MM.1S (cell line): ENCODE measurements around the gene PSMD11.

ENCODE experiments used
- DNase-seq: peaks from one replicate; pipeline ENCODE4 v3.0.0-alpha.2; 2015
- H2AFZ ChIP-seq: fragments of 300-600 bp; sonication (generic); 2 replicates; pipeline ENCODE4 v1.6.0; 2016; ENCODE audit warnings: antibody characterized with exemption, low read length
- H3F3A ChIP-seq: fragments of 300-600 bp; sonication (generic); 2 replicates; pipeline ENCODE4 v1.6.1; 2016; ENCODE audit warnings: mild to moderate bottlenecking, antibody characterized with exemption, low read length, moderate library complexity, mixed read lengths; ENCODE audit not compliant: insufficient read depth
- H3K27ac ChIP-seq: fragments of 300-600 bp; sonication (generic); 2 replicates; pipeline ENCODE4 v1.5.1; 2016; ENCODE audit warnings: mild to moderate bottlenecking, low read length
- H3K27me3 ChIP-seq: fragments of 300-600 bp; sonication (generic); replicated peaks from 2 replicates; pipeline ENCODE4 v1.6.0; 2016; ENCODE audit warnings: low read length; ENCODE audit not compliant: insufficient read depth
- H3K36me3 ChIP-seq: fragments of 300-600 bp; sonication (generic); replicated peaks from 2 replicates; pipeline ENCODE4 v1.6.1; 2016; ENCODE audit warnings: mild to moderate bottlenecking, low read length, mixed read lengths; ENCODE audit not compliant: insufficient read depth
- H3K4me1 ChIP-seq: fragments of 300-600 bp; sonication (generic); 2 replicates; pipeline ENCODE4 v1.6.1; 2016; ENCODE audit warnings: low read length, mixed read lengths
- H3K4me2 ChIP-seq: fragments of 300-600 bp; sonication (generic); 2 replicates; pipeline ENCODE4 v1.6.0; 2016; ENCODE audit warnings: low read depth, low read length
- H3K4me3 ChIP-seq: fragments of 300-600 bp; sonication (generic); 2 replicates; pipeline ENCODE4 v1.5.1; 2016; ENCODE audit warnings: low read length, mixed read lengths
- H3K79me2 ChIP-seq: fragments of 300-600 bp; sonication (generic); 2 replicates; pipeline ENCODE4 v1.6.1; 2016; ENCODE audit warnings: mixed run types, low read length, mixed read lengths
- H3K9ac ChIP-seq: fragments of 300-600 bp; sonication (generic); 2 replicates; pipeline ENCODE4 v1.6.1; 2016; ENCODE audit warnings: low read length, mixed read lengths
- H3K9me2 ChIP-seq: fragments of 300-600 bp; sonication (generic); replicated peaks from 2 replicates; pipeline ENCODE4 v1.6.1; 2016; ENCODE audit warnings: mild to moderate bottlenecking, low read length, mixed read lengths; ENCODE audit not compliant: insufficient read depth
- H3K9me3 ChIP-seq: fragments of 300-600 bp; sonication (generic); replicated peaks from 2 replicates; pipeline ENCODE4 v1.6.1; 2016; ENCODE audit warnings: mild to moderate bottlenecking, low read length, mixed read lengths; ENCODE audit not compliant: insufficient read depth
- H4K20me1 ChIP-seq: fragments of 300-600 bp; sonication (generic); 2 replicates; pipeline ENCODE4 v1.6.1; 2016; ENCODE audit warnings: mild to moderate bottlenecking, low read length, moderate library complexity, mixed read lengths; ENCODE audit not compliant: insufficient read depth
- EZH2 ChIP-seq: fragments of 300-600 bp; sonication (generic); optimal IDR thresholded peaks from 2 replicates; pipeline ENCODE3; 2017; ENCODE audit warnings: low read depth, mild to moderate bottlenecking, antibody characterized with exemption, low read length, mixed read lengths
- EZH2phosphoT487 ChIP-seq: fragments of 300-600 bp; sonication (generic); IDR thresholded peaks from 2 replicates; pipeline ENCODE4 v1.6.1; 2018; ENCODE audit warnings: antibody characterized with exemption, low read length
- TF ChIP-seq, protein P1 (sequence below): fragments of 300-600 bp; sonication (generic); IDR thresholded peaks from 2 replicates; pipeline ENCODE4 v1.5.1; 2016; ENCODE audit warnings: antibody characterized with exemption, low read length, mixed read lengths

The PSMD11 gene

DNA sequence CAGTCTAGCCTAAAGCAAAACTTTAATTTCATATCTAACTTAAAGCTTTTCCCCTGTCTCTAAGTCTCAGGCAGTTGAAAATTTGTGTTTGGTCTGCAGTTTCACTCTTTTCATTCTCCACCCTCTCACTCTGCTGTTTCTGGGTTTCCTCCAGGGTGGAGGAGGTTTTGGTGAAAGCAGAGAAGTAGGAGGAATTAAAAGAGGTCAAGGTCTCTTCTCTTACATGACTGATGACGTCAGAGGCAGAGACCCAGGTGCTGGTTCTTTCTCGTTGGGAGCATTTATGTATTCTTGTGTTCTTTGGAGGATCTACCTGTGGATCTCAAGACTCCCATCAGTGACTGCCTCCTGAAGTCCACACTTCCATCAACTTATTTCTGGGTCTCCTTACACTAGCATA is 2.4 kb upstream of the PSMD11 start:
- no peak for TF ChIP-seq EZH2phosphoT487
- no peak for TF ChIP-seq EZH2
- TF ChIP-seq, protein P1, sequence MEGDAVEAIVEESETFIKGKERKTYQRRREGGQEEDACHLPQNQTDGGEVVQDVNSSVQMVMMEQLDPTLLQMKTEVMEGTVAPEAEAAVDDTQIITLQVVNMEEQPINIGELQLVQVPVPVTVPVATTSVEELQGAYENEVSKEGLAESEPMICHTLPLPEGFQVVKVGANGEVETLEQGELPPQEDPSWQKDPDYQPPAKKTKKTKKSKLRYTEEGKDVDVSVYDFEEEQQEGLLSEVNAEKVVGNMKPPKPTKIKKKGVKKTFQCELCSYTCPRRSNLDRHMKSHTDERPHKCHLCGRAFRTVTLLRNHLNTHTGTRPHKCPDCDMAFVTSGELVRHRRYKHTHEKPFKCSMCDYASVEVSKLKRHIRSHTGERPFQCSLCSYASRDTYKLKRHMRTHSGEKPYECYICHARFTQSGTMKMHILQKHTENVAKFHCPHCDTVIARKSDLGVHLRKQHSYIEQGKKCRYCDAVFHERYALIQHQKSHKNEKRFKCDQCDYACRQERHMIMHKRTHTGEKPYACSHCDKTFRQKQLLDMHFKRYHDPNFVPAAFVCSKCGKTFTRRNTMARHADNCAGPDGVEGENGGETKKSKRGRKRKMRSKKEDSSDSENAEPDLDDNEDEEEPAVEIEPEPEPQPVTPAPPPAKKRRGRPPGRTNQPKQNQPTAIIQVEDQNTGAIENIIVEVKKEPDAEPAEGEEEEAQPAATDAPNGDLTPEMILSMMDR = no peak
- Histone ChIP-seq H3K9me3 (no peaks in the 10 kb centered on the region), H3F3A (peaks cover 14% of the 10 kb centered on the region), H3K4me2 (peak overlapping the region; percentile 33; the same call in 1 of the 2 replicates), H3K4me3 (no peak overlapping the region), H3K79me2 (peaks cover 27% of the 10 kb centered on the region), H3K4me1 (peaks cover 19% of the 10 kb centered on the region), H3K9ac (no peak overlapping the region), H3K27me3 (no peaks in the 10 kb centered on the region), H4K20me1 (peaks cover 6% of the 10 kb centered on the region; the same call in 1 of the 2 replicates), H3K36me3 (peaks cover 1% of the 10 kb centered on the region; the same call in 1 of the 2 replicates), H2AFZ (no peak overlapping the region), H3K27ac (no peak overlapping the region; the same call in 1 of the 2 replicates), H3K9me2 (no peaks in the 10 kb centered on the region)
- DNase-seq = peak; percentile 53

DNA sequence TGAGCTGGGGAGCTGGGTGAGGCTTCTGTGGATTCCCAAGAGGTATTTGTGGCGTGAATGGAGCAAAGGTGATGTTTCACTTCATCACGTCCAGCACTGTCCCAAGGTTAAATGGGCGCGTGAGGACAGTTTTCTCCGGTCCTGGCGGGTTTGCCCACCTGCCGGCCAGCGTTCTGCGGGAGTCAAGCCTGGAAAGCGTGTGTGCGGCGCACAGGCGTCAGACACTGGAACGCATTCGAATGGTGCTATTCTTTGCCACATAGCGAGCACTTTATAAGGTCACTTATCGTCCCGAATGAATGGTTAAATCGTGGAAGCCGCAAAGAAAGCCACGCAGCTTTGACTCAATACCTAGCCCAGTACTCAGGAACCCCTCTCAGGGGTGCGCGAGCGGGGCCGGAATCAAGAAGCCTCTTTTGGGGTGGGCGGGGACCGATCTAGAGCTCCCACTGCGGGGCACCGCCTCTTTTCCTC is 446 bp upstream of the PSMD11 start:
- Histone ChIP-seq H3K9ac (no peak overlapping the region; the same call in 1 of the 2 replicates), H2AFZ (peak overlapping the region; percentile 59), H3K4me3 (peak overlapping the region; percentile 96), H3K36me3 (peaks cover 11% of the 10 kb centered on the region; the same call in 1 of the 2 replicates), H3K4me2 (peak overlapping the region; percentile 72), H3F3A (peaks cover 14% of the 10 kb centered on the region), H3K9me2 (no peaks in the 10 kb centered on the region), H3K27me3 (no peaks in the 10 kb centered on the region), H3K79me2 (peaks cover 46% of the 10 kb centered on the region), H3K9me3 (no peaks in the 10 kb centered on the region), H3K27ac (no peak overlapping the region), H4K20me1 (peaks cover 11% of the 10 kb centered on the region; the same call in 1 of the 2 replicates), H3K4me1 (peaks cover 20% of the 10 kb centered on the region)
- TF ChIP-seq EZH2phosphoT487 (no peak), EZH2 (no peak)
- TF ChIP-seq, protein P1 = no peak
- no peak for DNase-seq

DNA sequence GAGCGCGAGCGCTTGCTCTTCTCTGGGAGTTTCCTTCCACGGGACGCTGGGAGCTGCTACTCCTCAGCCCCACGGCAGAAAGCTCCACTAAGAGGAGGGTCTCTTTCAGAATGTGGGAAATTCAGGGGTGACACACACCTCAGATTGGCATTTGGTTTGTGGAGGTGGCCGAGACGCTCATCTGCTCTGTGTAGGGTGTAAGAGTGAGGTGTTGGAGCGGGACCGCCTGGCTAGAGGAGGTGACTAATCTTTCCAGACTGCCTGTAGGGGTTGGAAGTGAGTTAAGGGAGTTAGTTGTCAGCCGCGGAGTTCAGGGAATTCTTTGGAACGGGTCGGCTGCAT is 735 bp downstream of the PSMD11 start:
- no peak for DNase-seq
- Histone ChIP-seq H3K27ac (peak overlapping the region; percentile 56; the same call in 1 of the 2 replicates), H3K4me1 (peaks cover 20% of the 10 kb centered on the region)

More for the DNA sequence above, 735 bp downstream of the PSMD11 start:
- Histone ChIP-seq H3K27me3 (no peaks in the 10 kb centered on the region), H4K20me1 (peaks cover 17% of the 10 kb centered on the region; the same call in 1 of the 2 replicates), H3K79me2 (peaks cover 58% of the 10 kb centered on the region), H3K9ac (peak overlapping the region; percentile 97), H3K9me2 (no peaks in the 10 kb centered on the region), H3K4me2 (peak overlapping the region; percentile 72), H2AFZ (peak overlapping the region; percentile 67), H3K4me3 (peak overlapping the region; percentile 96), H3K36me3 (peaks cover 13% of the 10 kb centered on the region; the same call in 1 of the 2 replicates), H3K9me3 (no peaks in the 10 kb centered on the region), H3F3A (peaks cover 14% of the 10 kb centered on the region)
- TF ChIP-seq EZH2 = no peak
- TF ChIP-seq, protein P1 = no peak
- TF ChIP-seq EZH2phosphoT487 = no peak
